Mucosa of stomach (tissue), 1 donor: ENCODE data around the gene TOLLIP.
"Not testable (repeated sequence)": the region's sequence is repeated elsewhere in the genome, so short reads cannot be mapped to it uniquely, and the experiment has no call there.

Experiments
- H3K27me3 ChIP-seq: one replicate; pipeline ENCODE4 v1.7.0; 2013; ENCODE audit warnings: mild to moderate bottlenecking, low read length; ENCODE audit not compliant: control insufficient read depth, insufficient read depth
- H3K36me3 ChIP-seq: one replicate; pipeline ENCODE4 v1.7.0; 2013; ENCODE audit warnings: low read length; ENCODE audit not compliant: control insufficient read depth, insufficient read depth
- H3K4me1 ChIP-seq: one replicate; pipeline ENCODE4 v1.7.0; 2013; ENCODE audit warnings: mild to moderate bottlenecking, low read length; ENCODE audit not compliant: control insufficient read depth, insufficient read depth
- H3K4me3 ChIP-seq: one replicate; pipeline ENCODE4 v1.7.0; 2013; ENCODE audit warnings: low read length
- H3K9ac ChIP-seq: one replicate; pipeline ENCODE4 v1.7.0; 2013; ENCODE audit warnings: mild to moderate bottlenecking, low read length, moderate library complexity
- H3K9me3 ChIP-seq: one replicate; pipeline ENCODE4 v1.7.0; 2013; ENCODE audit warnings: mild to moderate bottlenecking, low read length, moderate library complexity; ENCODE audit not compliant: control insufficient read depth
- donor health status: Pancreatic carcinoma.

Gene TOLLIP

DNA sequence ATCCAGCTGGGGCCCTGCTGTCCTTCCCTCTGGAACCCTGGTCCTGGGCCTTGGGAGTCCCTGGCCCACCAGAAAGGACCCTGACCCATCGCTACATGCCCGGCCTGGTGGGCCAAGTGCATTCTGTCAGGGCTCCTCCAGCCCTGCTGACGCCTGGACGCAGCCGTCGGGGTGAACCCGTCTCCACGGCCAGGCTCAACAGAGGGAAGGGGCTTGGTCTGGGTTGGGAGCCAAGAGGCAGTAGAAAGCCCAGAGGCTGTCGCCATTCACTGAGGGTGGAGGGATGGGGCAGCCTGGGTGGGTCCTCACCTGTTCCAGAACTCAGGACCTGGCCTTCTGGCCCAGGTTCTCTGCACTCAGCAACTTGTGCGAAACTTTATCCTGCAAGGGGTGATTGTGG, 39.0 kb downstream of the TOLLIP start:
- Histone ChIP-seq H3K9me3 (no peaks in the 10 kb centered on the region), H3K4me3 (no peak overlapping the region), H3K4me1 (no peaks in the 10 kb centered on the region), H3K27me3 (no peaks in the 10 kb centered on the region), H3K9ac (no peak overlapping the region), H3K36me3 (no peaks in the 10 kb centered on the region)

DNA sequence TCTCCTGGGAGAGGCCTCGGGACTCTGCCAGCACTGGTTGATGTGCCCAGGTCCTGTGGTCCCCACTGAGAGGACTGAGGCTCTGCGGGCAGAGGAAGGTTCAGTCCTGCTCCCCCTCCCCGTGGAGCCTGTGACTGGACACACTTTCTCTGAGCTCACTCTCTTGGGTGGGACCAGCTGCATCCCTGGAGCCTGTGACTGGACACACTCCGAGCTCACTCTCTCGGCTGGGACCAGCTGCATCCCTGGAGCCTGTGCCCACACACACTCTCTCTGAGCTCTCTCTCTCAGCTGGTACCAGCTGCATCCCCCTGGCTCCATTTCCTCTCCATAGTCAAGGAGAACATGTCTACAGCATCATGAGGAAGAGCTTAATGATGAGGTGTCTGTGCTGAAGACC, 39.5 kb downstream of the TOLLIP start:
- no peak overlapping the region for H3K9ac ChIP-seq
- H3K4me3 ChIP-seq, result no peak overlapping the region
- no peaks in the 10 kb centered on the region for H3K4me1 ChIP-seq
- H3K27me3 ChIP-seq, result no peaks in the 10 kb centered on the region
- no peaks in the 10 kb centered on the region for H3K9me3 ChIP-seq
- no peaks in the 10 kb centered on the region for H3K36me3 ChIP-seq

- Histone ChIP-seq H3K36me3 (no peaks in the 10 kb centered on the region), H3K4me1 (peaks cover 8% of the 10 kb centered on the region), H3K9ac (no peak overlapping the region), H3K27me3 (no peaks in the 10 kb centered on the region), H3K4me3 (no peak overlapping the region), H3K9me3 (no peaks in the 10 kb centered on the region)
These were observed 41.9 kb downstream of the TOLLIP start for GRCh38 chr11:1267441-1268100.

DNA sequence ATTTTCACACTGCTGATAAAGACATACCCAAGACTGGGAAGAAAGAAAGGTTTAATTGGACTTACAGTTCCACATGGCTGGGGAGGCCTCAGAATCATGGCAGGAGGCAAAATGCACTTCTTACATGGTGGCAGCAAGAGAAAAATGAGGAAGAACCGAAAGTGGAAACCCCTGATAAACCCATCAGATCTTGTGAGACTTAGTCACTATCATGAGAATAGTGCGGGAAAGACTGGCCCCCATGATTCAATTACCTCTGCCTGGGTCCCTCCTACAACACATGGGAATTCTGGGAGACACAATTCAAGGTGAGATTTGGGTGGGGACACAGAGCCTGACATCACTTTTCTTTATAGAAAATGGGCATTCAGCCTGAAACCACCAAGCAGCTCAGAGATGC, 42.5 kb downstream of the TOLLIP start:
- H3K4me3 ChIP-seq, H3K27me3 ChIP-seq, H3K9ac ChIP-seq, H3K36me3 ChIP-seq, H3K9me3 ChIP-seq: not testable (repeated sequence)
- peaks cover 14% of the 10 kb centered on the region for H3K4me1 ChIP-seq

DNA sequence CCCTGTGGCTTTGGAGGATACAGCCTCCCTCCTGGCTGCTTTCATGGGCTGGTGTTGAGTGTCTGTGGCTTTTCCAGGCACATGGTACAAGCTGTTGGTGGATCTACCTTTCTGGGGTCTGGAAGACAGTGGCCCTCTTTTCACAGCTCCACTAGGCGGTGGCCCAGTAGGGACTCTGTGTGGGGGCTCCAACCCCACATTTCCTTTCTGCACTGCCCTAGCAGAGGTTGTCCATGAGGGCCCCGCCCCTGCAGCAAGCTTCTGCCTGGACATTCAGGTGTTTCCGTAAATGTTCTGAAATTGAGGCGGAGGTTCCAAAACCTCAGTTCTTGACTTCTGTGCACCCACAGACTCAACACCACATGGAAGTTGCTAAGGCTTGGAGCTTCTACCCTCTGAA, 44.0 kb downstream of the TOLLIP start:
- H3K9me3 ChIP-seq, H3K27me3 ChIP-seq, H3K9ac ChIP-seq, H3K4me3 ChIP-seq, H3K36me3 ChIP-seq: not testable (repeated sequence)
- H3K4me1 ChIP-seq, result peaks cover 17% of the 10 kb centered on the region

DNA sequence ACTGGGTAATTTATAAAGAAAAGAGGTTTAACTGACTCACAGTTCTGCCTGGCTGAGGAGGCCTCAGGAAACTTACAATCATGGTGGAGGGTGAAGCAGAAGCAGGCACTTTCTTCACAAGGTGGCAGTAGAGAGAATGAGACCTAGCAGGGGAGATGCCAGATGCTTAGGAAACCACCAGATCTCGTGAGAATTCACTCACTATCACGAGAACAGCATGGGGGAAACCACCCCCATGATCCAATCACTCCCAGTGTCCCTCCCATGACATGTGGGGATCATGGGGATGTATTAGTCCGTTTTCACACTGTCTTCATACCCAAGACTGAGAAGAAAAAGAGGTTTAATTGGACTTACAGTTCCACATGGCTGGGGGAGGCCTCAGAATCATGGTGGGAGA, 45.0 kb downstream of the TOLLIP start:
- H3K27me3 ChIP-seq, H3K9me3 ChIP-seq, H3K4me3 ChIP-seq, H3K36me3 ChIP-seq, H3K9ac ChIP-seq: not testable (repeated sequence)
- H3K4me1 ChIP-seq, result peaks cover 17% of the 10 kb centered on the region

GRCh38 chr11:1263010-1263409, 46.4 kb downstream of the TOLLIP start:
- Histone ChIP-seq H3K27me3 (no peaks in the 10 kb centered on the region), H3K4me1 (peaks cover 17% of the 10 kb centered on the region), H3K36me3 (no peaks in the 10 kb centered on the region), H3K9me3 (no peaks in the 10 kb centered on the region), H3K4me3 (no peak overlapping the region), H3K9ac (no peak overlapping the region)

- H3K4me1 ChIP-seq, result peaks cover 17% of the 10 kb centered on the region
- H3K36me3 ChIP-seq, result no peaks in the 10 kb centered on the region
- H3K27me3 ChIP-seq, result no peaks in the 10 kb centered on the region
- no peaks in the 10 kb centered on the region for H3K9me3 ChIP-seq
- H3K4me3 ChIP-seq, result peak overlapping the region; percentile 47
- peak overlapping the region; percentile 61 for H3K9ac ChIP-seq
These were observed 47.0 kb downstream of the TOLLIP start for GRCh38 chr11:1262172-1263006.

DNA sequence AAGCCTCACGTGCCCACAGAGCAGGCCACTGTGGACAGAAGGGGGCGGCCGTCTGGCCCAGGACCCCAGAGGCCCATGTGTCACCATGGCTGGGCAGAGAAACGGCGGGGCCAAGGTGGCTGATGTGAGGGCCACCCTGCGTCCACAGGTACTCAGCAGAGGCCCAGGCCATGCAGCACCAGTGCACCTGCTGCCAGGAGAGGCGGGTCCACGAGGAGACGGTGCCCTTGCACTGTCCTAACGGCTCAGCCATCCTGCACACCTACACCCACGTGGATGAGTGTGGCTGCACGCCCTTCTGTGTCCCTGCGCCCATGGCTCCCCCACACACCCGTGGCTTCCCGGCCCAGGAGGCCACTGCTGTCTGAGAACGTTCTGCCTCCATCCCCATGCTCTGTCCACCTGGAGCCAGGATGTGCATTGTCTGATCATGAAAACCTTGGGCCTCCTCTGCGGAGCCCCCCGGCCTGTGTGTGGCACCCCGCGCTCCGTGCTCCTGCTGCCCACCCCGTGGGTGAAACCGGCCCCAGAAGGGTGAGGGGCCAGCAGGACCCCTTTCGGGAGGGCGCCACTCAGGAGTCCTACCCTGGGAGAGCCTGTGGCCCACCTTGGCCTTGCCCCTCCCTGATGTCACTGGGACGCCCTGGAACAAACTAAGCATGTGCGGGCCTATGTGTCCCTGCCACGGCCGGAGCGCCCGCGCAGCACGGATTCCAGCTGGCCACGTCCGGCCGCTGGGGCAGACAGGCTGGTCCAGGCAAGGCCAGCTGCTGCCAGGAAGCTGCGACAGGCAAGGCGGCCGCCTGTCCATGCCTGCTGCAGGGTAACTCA, 48.0 kb downstream of the TOLLIP start:
- Histone ChIP-seq H3K9me3 (no peaks in the 10 kb centered on the region), H3K9ac (peak overlapping the region; percentile 61), H3K4me3 (no peak overlapping the region), H3K4me1 (peaks cover 17% of the 10 kb centered on the region), H3K27me3 (no peaks in the 10 kb centered on the region), H3K36me3 (no peaks in the 10 kb centered on the region)

DNA sequence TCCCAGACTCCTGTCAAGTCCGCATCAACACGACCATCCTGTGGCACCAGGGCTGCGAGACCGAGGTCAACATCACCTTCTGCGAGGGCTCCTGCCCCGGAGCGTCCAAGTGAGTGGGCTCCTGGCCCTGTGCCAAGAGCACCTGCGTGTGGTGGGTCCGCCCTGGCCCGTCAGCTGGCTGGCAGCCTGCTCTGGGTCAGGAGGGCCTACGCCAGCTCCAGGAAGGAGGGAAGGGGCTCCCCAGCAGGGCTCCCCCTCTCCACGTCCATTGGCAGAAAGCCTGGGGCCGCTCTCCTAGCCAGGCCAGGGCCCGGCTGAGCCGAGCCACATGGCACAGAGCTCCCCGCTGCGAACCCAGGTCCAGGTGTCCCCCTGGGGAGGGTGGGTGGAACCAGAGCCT, 48.8 kb downstream of the TOLLIP start:
- Histone ChIP-seq H3K9me3 (no peaks in the 10 kb centered on the region), H3K27me3 (no peaks in the 10 kb centered on the region), H3K4me3 (no peak overlapping the region), H3K9ac (no peak overlapping the region), H3K4me1 (peaks cover 17% of the 10 kb centered on the region), H3K36me3 (no peaks in the 10 kb centered on the region)

DNA sequence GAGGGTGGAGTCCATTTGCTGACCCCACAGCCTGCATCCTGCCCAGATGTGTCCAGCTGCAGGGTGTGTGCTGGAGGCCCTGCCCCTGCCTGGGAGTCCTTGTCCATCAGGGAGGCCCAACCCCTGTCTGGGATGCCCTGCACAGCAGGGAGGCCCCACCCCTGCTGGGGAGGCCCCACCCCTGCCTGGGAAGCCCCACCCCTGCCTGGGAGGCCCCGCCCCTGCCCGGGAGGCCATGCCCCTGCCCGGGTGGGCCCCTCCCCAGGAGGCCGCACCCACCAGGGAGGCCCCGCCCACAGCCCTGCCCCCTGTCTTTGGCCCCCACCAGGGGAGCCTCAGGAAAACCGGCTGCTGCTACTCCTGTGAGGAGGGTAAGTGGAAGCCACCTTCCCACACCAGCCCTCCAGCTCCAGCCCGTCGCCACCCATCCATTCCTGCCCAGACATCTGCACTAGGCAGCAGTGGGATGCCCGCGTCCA, 49.4 kb downstream of the TOLLIP start:
- Histone ChIP-seq H3K9me3 (no peaks in the 10 kb centered on the region), H3K4me3 (no peak overlapping the region), H3K36me3 (no peaks in the 10 kb centered on the region), H3K9ac (no peak overlapping the region), H3K4me1 (peaks cover 17% of the 10 kb centered on the region), H3K27me3 (no peaks in the 10 kb centered on the region)

GRCh38 chr11:1259561-1259960, 49.9 kb downstream of the TOLLIP start:
- Histone ChIP-seq H3K9ac (no peak overlapping the region), H3K4me1 (peaks cover 17% of the 10 kb centered on the region), H3K4me3 (no peak overlapping the region), H3K27me3 (no peaks in the 10 kb centered on the region), H3K9me3 (no peaks in the 10 kb centered on the region), H3K36me3 (no peaks in the 10 kb centered on the region)
